ENCODE data around the gene SMAP2. TPM values are rescaled to one million over a fixed set of nuclear protein-coding genes. Genes with fewer than 3 reads are reported as not detected.

The SMAP2 gene
- total RNA-seq, 4 donors from 2014 or later = 14.9 to 121 (median 47.5) TPM

DNA sequence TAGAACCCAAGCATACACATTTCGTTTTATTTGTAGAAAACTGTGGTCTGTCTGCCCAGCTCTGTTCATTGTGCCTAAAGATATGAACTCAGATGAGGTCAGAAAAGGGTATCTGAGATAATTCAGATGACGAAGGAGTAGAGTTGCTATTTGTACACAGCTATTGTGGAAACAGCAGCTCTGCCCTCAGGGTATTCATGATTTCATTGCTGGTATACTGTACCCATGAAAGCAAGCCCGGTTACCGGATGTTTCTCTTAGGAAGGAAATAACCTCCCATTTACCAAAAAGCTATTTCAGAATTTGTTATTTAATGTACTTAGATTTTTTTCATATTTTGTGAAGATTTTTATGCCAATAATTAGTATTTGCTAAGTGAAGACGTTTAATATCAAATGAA lies 37.8 kb downstream of the SMAP2 start:
- DNase-seq (no peak), ATAC-seq (no peak)
- no peak for TF ChIP-seq POLR2A (IDR thresholded peaks at IDR 0.05)
- TF ChIP-seq, protein P1, sequence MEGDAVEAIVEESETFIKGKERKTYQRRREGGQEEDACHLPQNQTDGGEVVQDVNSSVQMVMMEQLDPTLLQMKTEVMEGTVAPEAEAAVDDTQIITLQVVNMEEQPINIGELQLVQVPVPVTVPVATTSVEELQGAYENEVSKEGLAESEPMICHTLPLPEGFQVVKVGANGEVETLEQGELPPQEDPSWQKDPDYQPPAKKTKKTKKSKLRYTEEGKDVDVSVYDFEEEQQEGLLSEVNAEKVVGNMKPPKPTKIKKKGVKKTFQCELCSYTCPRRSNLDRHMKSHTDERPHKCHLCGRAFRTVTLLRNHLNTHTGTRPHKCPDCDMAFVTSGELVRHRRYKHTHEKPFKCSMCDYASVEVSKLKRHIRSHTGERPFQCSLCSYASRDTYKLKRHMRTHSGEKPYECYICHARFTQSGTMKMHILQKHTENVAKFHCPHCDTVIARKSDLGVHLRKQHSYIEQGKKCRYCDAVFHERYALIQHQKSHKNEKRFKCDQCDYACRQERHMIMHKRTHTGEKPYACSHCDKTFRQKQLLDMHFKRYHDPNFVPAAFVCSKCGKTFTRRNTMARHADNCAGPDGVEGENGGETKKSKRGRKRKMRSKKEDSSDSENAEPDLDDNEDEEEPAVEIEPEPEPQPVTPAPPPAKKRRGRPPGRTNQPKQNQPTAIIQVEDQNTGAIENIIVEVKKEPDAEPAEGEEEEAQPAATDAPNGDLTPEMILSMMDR (IDR thresholded peaks at IDR 0.05 in 4 of 5, conservative IDR thresholded peaks at IDR 0.05 in 1 of 5) = no peak
- Histone ChIP-seq H3K4me3 (no peak overlapping the region), H3K27ac (no peak overlapping the region), H3K9me3 (no peaks in the 10 kb centered on the region), H3K27me3 (no peaks in the 10 kb centered on the region), H3K4me1 (no peaks in the 10 kb centered on the region), H3K36me3 (peaks cover 4 to 34% of the 10 kb centered on the region in 2 donors)
- intact Hi-C loops (cut with DNase I; ENCODE audit: low total_unique reads) (no loop called here), in situ Hi-C loops (cut with MboI; ENCODE audit: low sequenced_read_pairs in 4 of 4) (no loop called here)

GRCh38 chr1:40411843-40412242 lies 38.3 kb downstream of the SMAP2 start:
- H3K4me3 ChIP-seq = no peak overlapping the region
- TF ChIP-seq, protein P1 (IDR thresholded peaks at IDR 0.05 in 4 of 5, conservative IDR thresholded peaks at IDR 0.05 in 1 of 5) = no peak
- no peak for TF ChIP-seq POLR2A (IDR thresholded peaks at IDR 0.05)
- H3K9me3 ChIP-seq = no peaks in the 10 kb centered on the region
- H3K4me1 ChIP-seq = no peaks in the 10 kb centered on the region
- DNase-seq (no peak), ATAC-seq (no peak)
- peaks cover 4 to 40% of the 10 kb centered on the region in 2 donors for H3K36me3 ChIP-seq
- intact Hi-C loops (cut with DNase I; ENCODE audit: low total_unique reads) = no loop called here
- in situ Hi-C loops (cut with MboI; ENCODE audit: low sequenced_read_pairs in 4 of 4) = no loop called here
- H3K27ac ChIP-seq = no peak overlapping the region
- H3K27me3 ChIP-seq = no peaks in the 10 kb centered on the region

- H3K36me3 ChIP-seq = peaks cover 4 to 54% of the 10 kb centered on the region in 2 donors
- intact Hi-C loops (cut with DNase I; ENCODE audit: low total_unique reads) (no loop called here), in situ Hi-C loops (cut with MboI; ENCODE audit: low sequenced_read_pairs in 4 of 4) (no loop called here)
Measured at GRCh38 chr1:40413527-40414252, 40.2 kb downstream of the SMAP2 start.

DNA sequence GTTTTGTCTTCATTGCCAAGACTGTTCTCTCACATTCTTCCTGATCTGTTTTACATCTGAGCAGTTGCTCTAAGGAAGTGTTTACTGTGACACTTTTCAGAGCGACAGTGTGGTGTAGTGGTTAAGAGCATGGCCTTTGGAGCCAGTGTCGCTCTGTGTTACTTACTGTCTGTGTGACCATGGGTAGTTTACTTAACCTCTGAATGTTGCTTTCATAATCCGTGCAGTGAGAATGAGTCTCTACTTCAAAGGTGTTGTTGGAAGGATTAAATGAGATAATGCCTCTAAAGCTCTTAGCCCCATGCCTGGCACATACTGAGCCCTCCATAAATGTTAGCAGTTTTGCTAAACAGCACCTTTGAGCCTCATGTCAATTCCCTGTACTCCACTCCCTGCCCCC lies 40.8 kb downstream of the SMAP2 start:
- DNase-seq = no peak
- ATAC-seq = no peak
- peaks cover 4 to 49% of the 10 kb centered on the region in 2 donors for H3K36me3 ChIP-seq
- no peaks in the 10 kb centered on the region for H3K9me3 ChIP-seq
- H3K4me3 ChIP-seq = no peak overlapping the region
- H3K27me3 ChIP-seq = no peaks in the 10 kb centered on the region
- H3K4me1 ChIP-seq = no peaks in the 10 kb centered on the region
- H3K27ac ChIP-seq = no peak overlapping the region
- in situ Hi-C loops (cut with MboI; ENCODE audit: low sequenced_read_pairs in 4 of 4) = no loop called here
- TF ChIP-seq, protein P1 (IDR thresholded peaks at IDR 0.05 in 4 of 5, conservative IDR thresholded peaks at IDR 0.05 in 1 of 5) = no peak
- no peak for TF ChIP-seq POLR2A (IDR thresholded peaks at IDR 0.05)
- intact Hi-C loops (cut with DNase I; ENCODE audit: low total_unique reads) = no loop called here

More at GRCh38 chr1:40413527-40414252, 40.2 kb downstream of the SMAP2 start:
- ATAC-seq (no peak), DNase-seq (no peak)
- Histone ChIP-seq H3K9me3 (no peaks in the 10 kb centered on the region), H3K4me3 (no peak overlapping the region), H3K4me1 (no peaks in the 10 kb centered on the region), H3K27me3 (no peaks in the 10 kb centered on the region), H3K27ac (no peak overlapping the region)
- TF ChIP-seq POLR2A (IDR thresholded peaks at IDR 0.05) = no peak
- TF ChIP-seq, protein P1 (IDR thresholded peaks at IDR 0.05 in 4 of 5, conservative IDR thresholded peaks at IDR 0.05 in 1 of 5) = no peak

All from gastrocnemius medialis (tissue), 4 donors.